ENCODE measurements around the gene TRIM27. TPM values are rescaled to one million over a fixed set of nuclear protein-coding genes. Genes with fewer than 3 reads are reported as not detected.

The TRIM27 gene
- total RNA-seq, 1 donor from 2014 or later: 80.5 TPM

GRCh38 chr6:28900577-28901256 lies 23.1 kb downstream of the TRIM27 start:
- TF ChIP-seq, protein P1, sequence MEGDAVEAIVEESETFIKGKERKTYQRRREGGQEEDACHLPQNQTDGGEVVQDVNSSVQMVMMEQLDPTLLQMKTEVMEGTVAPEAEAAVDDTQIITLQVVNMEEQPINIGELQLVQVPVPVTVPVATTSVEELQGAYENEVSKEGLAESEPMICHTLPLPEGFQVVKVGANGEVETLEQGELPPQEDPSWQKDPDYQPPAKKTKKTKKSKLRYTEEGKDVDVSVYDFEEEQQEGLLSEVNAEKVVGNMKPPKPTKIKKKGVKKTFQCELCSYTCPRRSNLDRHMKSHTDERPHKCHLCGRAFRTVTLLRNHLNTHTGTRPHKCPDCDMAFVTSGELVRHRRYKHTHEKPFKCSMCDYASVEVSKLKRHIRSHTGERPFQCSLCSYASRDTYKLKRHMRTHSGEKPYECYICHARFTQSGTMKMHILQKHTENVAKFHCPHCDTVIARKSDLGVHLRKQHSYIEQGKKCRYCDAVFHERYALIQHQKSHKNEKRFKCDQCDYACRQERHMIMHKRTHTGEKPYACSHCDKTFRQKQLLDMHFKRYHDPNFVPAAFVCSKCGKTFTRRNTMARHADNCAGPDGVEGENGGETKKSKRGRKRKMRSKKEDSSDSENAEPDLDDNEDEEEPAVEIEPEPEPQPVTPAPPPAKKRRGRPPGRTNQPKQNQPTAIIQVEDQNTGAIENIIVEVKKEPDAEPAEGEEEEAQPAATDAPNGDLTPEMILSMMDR (conservative IDR thresholded peaks at IDR 0.05; ENCODE audit: low read depth, low read length): no peak
- H3K4me3 ChIP-seq (ENCODE audit: low read depth, low read length): no peak overlapping the region
- no peak for DNase-seq (ENCODE audit: low read depth)

DNA sequence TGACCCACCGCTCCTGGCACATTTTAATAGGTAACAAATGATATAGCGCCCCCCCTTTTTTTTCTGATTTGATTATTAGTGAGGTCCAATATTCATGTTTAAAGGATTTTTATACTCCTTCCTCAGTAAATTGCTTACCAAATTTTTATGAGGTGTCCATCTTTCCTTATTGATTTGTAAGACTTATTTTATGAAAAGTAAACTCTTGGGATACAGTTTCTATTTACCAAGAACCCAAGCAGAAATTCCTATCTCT lies 25.1 kb downstream of the TRIM27 start:
- no peak for DNase-seq (ENCODE audit: low read depth)

DNA sequence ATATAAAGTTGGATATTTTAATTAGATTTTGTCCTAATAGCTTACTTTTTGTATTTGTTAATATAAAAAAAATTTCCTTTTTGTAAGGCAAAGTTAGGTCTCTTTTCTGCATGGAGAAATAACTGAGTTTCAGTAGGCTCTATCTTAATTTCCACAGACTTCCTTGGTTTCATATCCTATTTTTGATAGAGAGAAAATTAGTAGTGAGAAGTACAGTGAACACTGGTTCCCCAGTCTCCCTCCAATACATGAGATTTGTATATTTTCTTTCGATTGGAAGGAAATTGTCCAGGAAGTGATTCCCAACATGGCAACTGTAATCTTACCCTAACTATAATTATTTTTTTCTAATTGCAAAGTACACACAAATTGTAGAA lies 26.4 kb downstream of the TRIM27 start:
- TF ChIP-seq, protein P1 (conservative IDR thresholded peaks at IDR 0.05; ENCODE audit: low read depth, low read length): no peak
- DNase-seq (ENCODE audit: low read depth): no peak
- H3K4me3 ChIP-seq (ENCODE audit: low read depth, low read length): peak overlapping the region; percentile 74

More for the DNA sequence above, 25.1 kb downstream of the TRIM27 start:
- H3K4me3 ChIP-seq (ENCODE audit: low read depth, low read length): no peak overlapping the region
- TF ChIP-seq, protein P1 (conservative IDR thresholded peaks at IDR 0.05; ENCODE audit: low read depth, low read length): no peak

DNA sequence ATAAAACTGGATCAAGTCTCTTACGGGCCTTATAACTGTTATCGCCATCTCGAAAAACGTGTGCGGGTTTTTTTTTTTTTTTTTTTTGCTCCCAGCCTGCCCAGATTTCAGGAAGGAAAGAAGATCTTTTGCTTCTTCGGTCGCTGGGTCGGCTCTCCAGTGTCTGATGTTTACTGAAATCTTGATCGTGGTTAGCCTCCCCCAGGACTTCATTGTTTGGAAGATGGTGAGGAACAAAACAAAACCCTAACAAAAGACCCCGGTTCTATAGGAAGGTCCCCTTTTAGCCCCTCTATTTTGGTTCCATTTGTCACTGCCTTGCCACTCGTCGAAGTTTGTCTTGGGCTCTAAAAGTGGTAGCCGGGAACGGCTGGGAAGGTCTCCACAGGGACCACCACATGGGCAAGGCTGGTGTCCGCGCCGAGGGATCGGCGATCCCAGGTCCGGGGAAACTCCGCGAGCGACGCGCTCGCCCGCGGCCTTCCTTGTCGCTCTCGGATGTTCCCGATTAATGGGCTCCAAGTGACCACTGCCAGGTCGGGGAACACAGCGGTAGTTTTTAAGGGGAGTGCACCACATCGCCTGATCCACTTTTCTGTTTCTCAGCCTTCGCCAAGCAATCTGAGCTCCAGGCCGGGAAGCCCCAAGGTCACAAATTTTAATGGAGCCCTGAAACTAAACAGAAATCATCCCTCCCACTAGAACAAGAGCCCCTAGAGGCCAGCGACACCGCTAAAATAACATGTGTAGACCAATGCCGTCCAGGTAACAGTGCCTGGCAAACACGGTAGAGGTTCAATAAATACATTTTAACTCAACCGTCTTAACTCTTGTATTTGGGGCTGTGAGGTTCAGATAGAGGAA lies 27.0 kb downstream of the TRIM27 start:
- peak overlapping the region; percentile 74 for H3K4me3 ChIP-seq (ENCODE audit: low read depth, low read length)
- DNase-seq (ENCODE audit: low read depth): no peak
- TF ChIP-seq, protein P1 (conservative IDR thresholded peaks at IDR 0.05; ENCODE audit: low read depth, low read length): peak; percentile 38

- peak overlapping the region; percentile 74 for H3K4me3 ChIP-seq (ENCODE audit: low read depth, low read length)
- TF ChIP-seq, protein P1 (conservative IDR thresholded peaks at IDR 0.05; ENCODE audit: low read depth, low read length): no peak
- DNase-seq (ENCODE audit: low read depth): peak; percentile 85
Observed at GRCh38 chr6:28895131-28895812, 28.5 kb downstream of the TRIM27 start.

DNA sequence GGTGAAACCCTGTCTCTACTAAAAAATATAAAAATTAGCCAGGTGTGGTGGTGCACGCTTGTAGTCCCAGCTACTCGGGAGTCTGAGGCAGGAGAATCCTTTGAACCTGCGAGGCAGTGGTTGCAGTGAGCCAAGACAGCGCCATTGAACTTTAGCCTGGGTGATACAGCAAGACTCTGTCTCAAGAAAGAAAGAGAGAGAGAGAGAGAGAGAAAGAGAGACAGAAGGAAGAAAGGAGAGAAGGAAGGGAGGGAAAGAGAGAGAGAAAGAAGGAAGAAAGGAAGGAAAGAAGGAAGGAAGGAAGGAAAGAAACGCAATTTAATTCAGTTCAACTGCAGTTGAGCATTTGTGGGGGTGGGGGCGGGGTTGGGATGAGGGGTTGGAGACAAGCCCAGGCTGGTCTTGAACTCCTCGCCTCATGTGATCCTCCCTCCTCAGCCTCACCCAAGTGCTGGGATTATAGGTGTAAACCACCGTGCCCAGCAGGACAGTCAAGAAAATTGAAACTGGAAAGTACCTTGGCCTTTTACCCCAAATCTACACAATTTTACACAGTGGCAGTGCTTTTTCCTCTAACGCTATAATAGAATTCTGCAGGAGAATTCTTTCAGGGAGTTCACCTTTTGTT lies 30.5 kb downstream of the TRIM27 start:
- no peak for DNase-seq (ENCODE audit: low read depth)
- TF ChIP-seq, protein P1 (conservative IDR thresholded peaks at IDR 0.05; ENCODE audit: low read depth, low read length): no peak
- no peak overlapping the region for H3K4me3 ChIP-seq (ENCODE audit: low read depth, low read length)

All from epithelial cell of proximal tubule (primary cell).